AML-193 (cell line): Measurements from ENCODE around the gene NAXE.
"Not testable (repeated sequence)": the region's sequence is repeated elsewhere in the genome, so short reads cannot be mapped to it uniquely, and the experiment has no call there.

ENCODE experiments used
- DNase-seq, 2 experiments: peaks; one replicate each; lab custom pipeline; 2025; lab: John Stamatoyannopoulos, UW

Gene NAXE

GRCh38 chr1:156593661-156593989 lies 2.0 kb downstream of the NAXE start:
- no peak for DNase-seq

GRCh38 chr1:156594190-156594589 lies 2.6 kb downstream of the NAXE start:
- no peak for DNase-seq

- no peak for DNase-seq
Observed at GRCh38 chr1:156595016-156595415, 3.4 kb downstream of the NAXE start.

GRCh38 chr1:156596426-156596825 lies 4.8 kb downstream of the NAXE start:
- DNase-seq, result no peak

GRCh38 chr1:156598125-156598524 lies 6.5 kb downstream of the NAXE start:
- no peak for DNase-seq

- DNase-seq, result no peak
Observed at GRCh38 chr1:156598731-156599432, 7.3 kb downstream of the NAXE start.

GRCh38 chr1:156599811-156600210 lies 8.2 kb downstream of the NAXE start:
- DNase-seq, result peak; percentile 76 to 83

GRCh38 chr1:156600733-156601121 lies 9.2 kb downstream of the NAXE start:
- no peak for DNase-seq

- peak; percentile 59 to 69 for DNase-seq
Observed at GRCh38 chr1:156601122-156601830, 9.7 kb downstream of the NAXE start, which contains the start of gene GPATCH4. TSS of gene GPATCH4 (minus strand) at chr1:156601479.

GRCh38 chr1:156601892-156602291 lies 10.3 kb downstream of the NAXE start:
- DNase-seq, result no peak

GRCh38 chr1:156602557-156602993 lies 11.0 kb downstream of the NAXE start:
- DNase-seq, result peak; percentile 33 to 52

GRCh38 chr1:156607344-156607743 lies 15.8 kb downstream of the NAXE start:
- not testable (repeated sequence) for DNase-seq

GRCh38 chr1:156608036-156608674 lies 16.6 kb downstream of the NAXE start:
- DNase-seq, result peak; percentile 78 to 87

GRCh38 chr1:156608981-156609380 lies 17.4 kb downstream of the NAXE start:
- DNase-seq, result peak; percentile 30 to 43

GRCh38 chr1:156610072-156610471 lies 18.5 kb downstream of the NAXE start:
- not testable (repeated sequence) for DNase-seq

- DNase-seq, result no peak
Observed at GRCh38 chr1:156612666-156613065, 21.1 kb downstream of the NAXE start.

GRCh38 chr1:156615946-156616345 lies 24.4 kb downstream of the NAXE start:
- DNase-seq, result no peak

GRCh38 chr1:156616463-156616862 lies 24.9 kb downstream of the NAXE start:
- DNase-seq, result no peak

GRCh38 chr1:156618853-156619581 lies 27.4 kb downstream of the NAXE start, which contains the start of gene HAPLN2:
TSS of gene HAPLN2 (plus strand) at chr1:156619415. CDS start at chr1:156623491, 4,076 bp downstream.
- peak in 1 of 2 experiments; percentile 12 for DNase-seq

- no peak for DNase-seq
Observed at GRCh38 chr1:156619582-156619955, 28.0 kb downstream of the NAXE start.

- DNase-seq, result no peak
Observed at GRCh38 chr1:156622581-156623297, 31.2 kb downstream of the NAXE start.
